ENCODE data around the gene ZNRF3. TPM values are rescaled to one million over a fixed set of nuclear protein-coding genes. Genes with fewer than 3 reads are reported as not detected.

Gene ZNRF3
- total and polyA plus RNA-seq, 2 experiments from 2014 or later = 11.1 to 32.2 TPM

DNA sequence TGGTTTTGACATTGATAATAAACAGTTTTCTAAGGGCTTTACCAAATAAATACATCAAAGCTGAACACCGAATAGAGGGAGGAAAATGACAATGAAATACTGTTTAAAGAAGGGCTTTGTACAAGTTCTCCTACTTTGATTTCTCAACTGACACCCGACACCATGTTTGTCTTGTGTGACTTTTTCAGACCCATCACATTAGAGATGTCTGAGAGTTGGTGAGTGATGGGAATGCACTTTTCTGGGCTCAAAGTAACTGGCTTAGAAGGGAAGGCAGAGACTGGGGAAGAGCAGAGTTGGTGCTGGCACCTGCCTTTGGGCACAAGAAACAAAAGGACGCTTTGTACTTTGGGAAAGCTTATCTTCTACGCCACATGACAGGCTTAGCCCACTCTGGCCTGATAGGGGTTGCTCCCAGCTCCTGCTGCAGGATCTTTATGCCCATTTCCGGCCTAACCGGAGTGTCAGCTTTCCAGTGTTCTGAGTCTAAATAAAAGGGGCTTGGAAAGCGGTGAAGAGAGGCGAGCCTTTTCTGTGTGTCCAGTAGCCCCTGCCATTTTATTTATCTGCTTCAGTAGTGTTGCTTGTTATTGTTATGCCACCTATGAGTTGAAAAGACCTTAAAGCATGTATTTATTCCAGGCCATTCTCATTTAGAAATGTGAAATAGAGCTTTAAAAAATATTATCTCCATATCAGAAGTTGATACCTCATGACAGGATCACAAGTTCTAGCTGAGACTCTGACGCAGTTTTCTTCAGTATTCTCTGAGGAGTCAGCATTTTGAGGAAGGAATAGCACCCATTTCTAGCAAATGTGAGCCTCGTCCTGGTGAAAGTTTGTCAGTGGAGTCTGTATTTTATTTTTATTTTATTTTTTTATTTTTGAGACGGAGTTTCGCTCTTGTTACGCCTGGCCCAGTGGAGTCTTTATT lies 213.6 kb downstream of the ZNRF3 start (continued):
- TF ChIP-seq, protein P1, sequence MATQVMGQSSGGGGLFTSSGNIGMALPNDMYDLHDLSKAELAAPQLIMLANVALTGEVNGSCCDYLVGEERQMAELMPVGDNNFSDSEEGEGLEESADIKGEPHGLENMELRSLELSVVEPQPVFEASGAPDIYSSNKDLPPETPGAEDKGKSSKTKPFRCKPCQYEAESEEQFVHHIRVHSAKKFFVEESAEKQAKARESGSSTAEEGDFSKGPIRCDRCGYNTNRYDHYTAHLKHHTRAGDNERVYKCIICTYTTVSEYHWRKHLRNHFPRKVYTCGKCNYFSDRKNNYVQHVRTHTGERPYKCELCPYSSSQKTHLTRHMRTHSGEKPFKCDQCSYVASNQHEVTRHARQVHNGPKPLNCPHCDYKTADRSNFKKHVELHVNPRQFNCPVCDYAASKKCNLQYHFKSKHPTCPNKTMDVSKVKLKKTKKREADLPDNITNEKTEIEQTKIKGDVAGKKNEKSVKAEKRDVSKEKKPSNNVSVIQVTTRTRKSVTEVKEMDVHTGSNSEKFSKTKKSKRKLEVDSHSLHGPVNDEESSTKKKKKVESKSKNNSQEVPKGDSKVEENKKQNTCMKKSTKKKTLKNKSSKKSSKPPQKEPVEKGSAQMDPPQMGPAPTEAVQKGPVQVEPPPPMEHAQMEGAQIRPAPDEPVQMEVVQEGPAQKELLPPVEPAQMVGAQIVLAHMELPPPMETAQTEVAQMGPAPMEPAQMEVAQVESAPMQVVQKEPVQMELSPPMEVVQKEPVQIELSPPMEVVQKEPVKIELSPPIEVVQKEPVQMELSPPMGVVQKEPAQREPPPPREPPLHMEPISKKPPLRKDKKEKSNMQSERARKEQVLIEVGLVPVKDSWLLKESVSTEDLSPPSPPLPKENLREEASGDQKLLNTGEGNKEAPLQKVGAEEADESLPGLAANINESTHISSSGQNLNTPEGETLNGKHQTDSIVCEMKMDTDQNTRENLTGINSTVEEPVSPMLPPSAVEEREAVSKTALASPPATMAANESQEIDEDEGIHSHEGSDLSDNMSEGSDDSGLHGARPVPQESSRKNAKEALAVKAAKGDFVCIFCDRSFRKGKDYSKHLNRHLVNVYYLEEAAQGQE (IDR thresholded peaks at IDR 0.05; ENCODE audit: unreplicated experiment) = no peak
- TF ChIP-seq EZH2 (IDR thresholded peaks at IDR 0.05; ENCODE audit: low read depth, unreplicated experiment) = no peak
- TF ChIP-seq NANOG (IDR thresholded peaks at IDR 0.05; ENCODE audit: borderline replicate concordance) = no peak
- TF ChIP-seq CREB1 (CRISPR knock-in tag; IDR thresholded peaks at IDR 0.05; ENCODE audit: low read depth) = no peak
- TF ChIP-seq, protein P2, sequence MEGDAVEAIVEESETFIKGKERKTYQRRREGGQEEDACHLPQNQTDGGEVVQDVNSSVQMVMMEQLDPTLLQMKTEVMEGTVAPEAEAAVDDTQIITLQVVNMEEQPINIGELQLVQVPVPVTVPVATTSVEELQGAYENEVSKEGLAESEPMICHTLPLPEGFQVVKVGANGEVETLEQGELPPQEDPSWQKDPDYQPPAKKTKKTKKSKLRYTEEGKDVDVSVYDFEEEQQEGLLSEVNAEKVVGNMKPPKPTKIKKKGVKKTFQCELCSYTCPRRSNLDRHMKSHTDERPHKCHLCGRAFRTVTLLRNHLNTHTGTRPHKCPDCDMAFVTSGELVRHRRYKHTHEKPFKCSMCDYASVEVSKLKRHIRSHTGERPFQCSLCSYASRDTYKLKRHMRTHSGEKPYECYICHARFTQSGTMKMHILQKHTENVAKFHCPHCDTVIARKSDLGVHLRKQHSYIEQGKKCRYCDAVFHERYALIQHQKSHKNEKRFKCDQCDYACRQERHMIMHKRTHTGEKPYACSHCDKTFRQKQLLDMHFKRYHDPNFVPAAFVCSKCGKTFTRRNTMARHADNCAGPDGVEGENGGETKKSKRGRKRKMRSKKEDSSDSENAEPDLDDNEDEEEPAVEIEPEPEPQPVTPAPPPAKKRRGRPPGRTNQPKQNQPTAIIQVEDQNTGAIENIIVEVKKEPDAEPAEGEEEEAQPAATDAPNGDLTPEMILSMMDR (conservative IDR thresholded peaks at IDR 0.05; ENCODE audit: low read depth in 2 of 2) = no peak

DNA sequence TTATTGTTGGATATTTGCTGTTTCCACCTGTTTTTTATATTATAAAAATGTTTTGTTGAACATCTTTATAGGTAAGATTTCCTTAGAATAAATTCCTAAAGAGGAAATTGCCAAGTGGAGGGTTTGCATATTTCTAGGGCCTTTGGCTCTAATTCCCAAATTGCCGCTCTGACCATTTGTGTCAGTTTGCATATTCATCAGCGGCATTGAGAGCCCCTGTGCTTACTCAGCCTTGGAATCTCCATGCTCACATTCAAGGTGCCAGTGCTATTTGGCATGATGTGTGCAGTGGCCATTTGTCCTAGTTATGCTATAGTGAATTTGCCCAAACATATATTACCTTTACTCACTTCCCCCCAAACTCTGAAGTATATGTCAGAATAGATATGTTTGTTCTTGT lies 214.9 kb downstream of the ZNRF3 start:
- no peaks in the 10 kb centered on the region for H3K9me3 Mint-ChIP-seq
- H3K27me3 Mint-ChIP-seq (ENCODE audit: insufficient read depth, low read depth, poor library complexity) = peaks cover 7% of the 10 kb centered on the region
- Histone ChIP-seq H3F3A (replicated peaks; ENCODE audit: low read depth) (no peaks in the 10 kb centered on the region), H4K20me1 (replicated peaks; ENCODE audit: insufficient read depth) (no peaks in the 10 kb centered on the region), H2AFZ (no peak overlapping the region), H3K4me3 (no peak overlapping the region), H3K9me2 (ENCODE audit: insufficient read depth) (no peaks in the 10 kb centered on the region), H3K36me3 (ENCODE audit: insufficient read depth) (no peaks in the 10 kb centered on the region), H3K4me2 (no peak overlapping the region), H3K4me1 (ENCODE audit: insufficient read depth) (peaks cover 23% of the 10 kb centered on the region), H3K79me2 (replicated peaks; ENCODE audit: insufficient read depth) (no peaks in the 10 kb centered on the region), H3K27ac (ENCODE audit: low read depth) (no peak overlapping the region), H3K27me3 (ENCODE audit: insufficient read depth) (no peaks in the 10 kb centered on the region)
- no peak overlapping the region for H3K4me3 Mint-ChIP-seq
- no peak overlapping the region for H3K27ac Mint-ChIP-seq
- no peak for DNase-seq (ENCODE audit: low spot score)
- no peaks in the 10 kb centered on the region for H3K36me3 Mint-ChIP-seq (ENCODE audit: low read depth)
- no peak for ATAC-seq
- peaks cover 37% of the 10 kb centered on the region for H3K4me1 Mint-ChIP-seq
- TF ChIP-seq, protein P3, sequence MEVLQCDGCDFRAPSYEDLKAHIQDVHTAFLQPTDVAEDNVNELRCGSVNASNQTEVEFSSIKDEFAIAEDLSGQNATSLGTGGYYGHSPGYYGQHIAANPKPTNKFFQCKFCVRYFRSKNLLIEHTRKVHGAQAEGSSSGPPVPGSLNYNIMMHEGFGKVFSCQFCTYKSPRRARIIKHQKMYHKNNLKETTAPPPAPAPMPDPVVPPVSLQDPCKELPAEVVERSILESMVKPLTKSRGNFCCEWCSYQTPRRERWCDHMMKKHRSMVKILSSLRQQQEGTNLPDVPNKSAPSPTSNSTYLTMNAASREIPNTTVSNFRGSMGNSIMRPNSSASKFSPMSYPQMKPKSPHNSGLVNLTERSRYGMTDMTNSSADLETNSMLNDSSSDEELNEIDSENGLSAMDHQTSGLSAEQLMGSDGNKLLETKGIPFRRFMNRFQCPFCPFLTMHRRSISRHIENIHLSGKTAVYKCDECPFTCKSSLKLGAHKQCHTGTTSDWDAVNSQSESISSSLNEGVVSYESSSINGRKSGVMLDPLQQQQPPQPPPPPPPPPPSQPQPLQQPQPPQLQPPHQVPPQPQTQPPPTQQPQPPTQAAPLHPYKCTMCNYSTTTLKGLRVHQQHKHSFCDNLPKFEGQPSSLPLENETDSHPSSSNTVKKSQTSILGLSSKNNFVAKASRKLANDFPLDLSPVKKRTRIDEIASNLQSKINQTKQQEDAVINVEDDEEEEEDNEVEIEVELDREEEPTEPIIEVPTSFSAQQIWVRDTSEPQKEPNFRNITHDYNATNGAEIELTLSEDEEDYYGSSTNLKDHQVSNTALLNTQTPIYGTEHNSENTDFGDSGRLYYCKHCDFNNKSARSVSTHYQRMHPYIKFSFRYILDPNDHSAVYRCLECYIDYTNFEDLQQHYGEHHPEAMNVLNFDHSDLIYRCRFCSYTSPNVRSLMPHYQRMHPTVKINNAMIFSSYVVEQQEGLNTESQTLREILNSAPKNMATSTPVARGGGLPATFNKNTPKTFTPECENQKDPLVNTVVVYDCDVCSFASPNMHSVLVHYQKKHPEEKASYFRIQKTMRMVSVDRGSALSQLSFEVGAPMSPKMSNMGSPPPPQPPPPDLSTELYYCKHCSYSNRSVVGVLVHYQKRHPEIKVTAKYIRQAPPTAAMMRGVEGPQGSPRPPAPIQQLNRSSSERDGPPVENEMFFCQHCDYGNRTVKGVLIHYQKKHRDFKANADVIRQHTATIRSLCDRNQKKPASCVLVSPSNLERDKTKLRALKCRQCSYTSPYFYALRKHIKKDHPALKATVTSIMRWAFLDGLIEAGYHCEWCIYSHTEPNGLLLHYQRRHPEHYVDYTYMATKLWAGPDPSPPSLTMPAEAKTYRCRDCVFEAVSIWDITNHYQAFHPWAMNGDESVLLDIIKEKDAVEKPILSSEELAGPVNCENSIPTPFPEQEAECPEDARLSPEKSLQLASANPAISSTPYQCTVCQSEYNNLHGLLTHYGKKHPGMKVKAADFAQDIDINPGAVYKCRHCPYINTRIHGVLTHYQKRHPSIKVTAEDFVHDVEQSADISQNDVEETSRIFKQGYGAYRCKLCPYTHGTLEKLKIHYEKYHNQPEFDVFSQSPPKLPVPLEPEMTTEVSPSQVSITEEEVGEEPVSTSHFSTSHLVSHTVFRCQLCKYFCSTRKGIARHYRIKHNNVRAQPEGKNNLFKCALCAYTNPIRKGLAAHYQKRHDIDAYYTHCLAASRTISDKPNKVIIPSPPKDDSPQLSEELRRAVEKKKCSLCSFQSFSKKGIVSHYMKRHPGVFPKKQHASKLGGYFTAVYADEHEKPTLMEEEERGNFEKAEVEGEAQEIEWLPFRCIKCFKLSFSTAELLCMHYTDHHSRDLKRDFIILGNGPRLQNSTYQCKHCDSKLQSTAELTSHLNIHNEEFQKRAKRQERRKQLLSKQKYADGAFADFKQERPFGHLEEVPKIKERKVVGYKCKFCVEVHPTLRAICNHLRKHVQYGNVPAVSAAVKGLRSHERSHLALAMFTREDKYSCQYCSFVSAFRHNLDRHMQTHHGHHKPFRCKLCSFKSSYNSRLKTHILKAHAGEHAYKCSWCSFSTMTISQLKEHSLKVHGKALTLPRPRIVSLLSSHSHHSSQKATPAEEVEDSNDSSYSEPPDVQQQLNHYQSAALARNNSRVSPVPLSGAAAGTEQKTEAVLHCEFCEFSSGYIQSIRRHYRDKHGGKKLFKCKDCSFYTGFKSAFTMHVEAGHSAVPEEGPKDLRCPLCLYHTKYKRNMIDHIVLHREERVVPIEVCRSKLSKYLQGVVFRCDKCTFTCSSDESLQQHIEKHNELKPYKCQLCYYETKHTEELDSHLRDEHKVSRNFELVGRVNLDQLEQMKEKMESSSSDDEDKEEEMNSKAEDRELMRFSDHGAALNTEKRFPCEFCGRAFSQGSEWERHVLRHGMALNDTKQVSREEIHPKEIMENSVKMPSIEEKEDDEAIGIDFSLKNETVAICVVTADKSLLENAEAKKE (CRISPR knock-in tag; IDR thresholded peaks at IDR 0.05) = no peak
- TF ChIP-seq, protein P2 (conservative IDR thresholded peaks at IDR 0.05; ENCODE audit: low read depth in 2 of 2) = no peak
- no peak for TF ChIP-seq EZH2 (IDR thresholded peaks at IDR 0.05; ENCODE audit: low read depth, unreplicated experiment)
- TF ChIP-seq, protein P4, sequence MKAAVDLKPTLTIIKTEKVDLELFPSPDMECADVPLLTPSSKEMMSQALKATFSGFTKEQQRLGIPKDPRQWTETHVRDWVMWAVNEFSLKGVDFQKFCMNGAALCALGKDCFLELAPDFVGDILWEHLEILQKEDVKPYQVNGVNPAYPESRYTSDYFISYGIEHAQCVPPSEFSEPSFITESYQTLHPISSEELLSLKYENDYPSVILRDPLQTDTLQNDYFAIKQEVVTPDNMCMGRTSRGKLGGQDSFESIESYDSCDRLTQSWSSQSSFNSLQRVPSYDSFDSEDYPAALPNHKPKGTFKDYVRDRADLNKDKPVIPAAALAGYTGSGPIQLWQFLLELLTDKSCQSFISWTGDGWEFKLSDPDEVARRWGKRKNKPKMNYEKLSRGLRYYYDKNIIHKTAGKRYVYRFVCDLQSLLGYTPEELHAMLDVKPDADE (IDR thresholded peaks at IDR 0.05) = no peak
